Glomerular endothelial cell (primary cell): ENCODE data around the gene SMIM26. TPM values are rescaled to one million over a fixed set of nuclear protein-coding genes. Genes with fewer than 3 reads are reported as not detected.
A peak's percentile ranks its signal among the peaks of the same experiment; 100 is the strongest.

ENCODE experiments used
- DNase-seq: peaks from one replicate; pipeline ENCODE4 v3.0.0-alpha.2; 2011; ENCODE audit warnings: low read depth, low spot score; ENCODE audit errors: extremely low read depth
- total RNA-seq: library from RNA; depleted of rRNA; stranded (reverse); fragments of >200 nt; gene quantifications from 2 replicates; pipeline ENCODE4 v1.2.3, GENCODE V29; 2015

Gene SMIM26
- total RNA-seq, 1 donor from 2014 or later = 57.5 TPM

DNA sequence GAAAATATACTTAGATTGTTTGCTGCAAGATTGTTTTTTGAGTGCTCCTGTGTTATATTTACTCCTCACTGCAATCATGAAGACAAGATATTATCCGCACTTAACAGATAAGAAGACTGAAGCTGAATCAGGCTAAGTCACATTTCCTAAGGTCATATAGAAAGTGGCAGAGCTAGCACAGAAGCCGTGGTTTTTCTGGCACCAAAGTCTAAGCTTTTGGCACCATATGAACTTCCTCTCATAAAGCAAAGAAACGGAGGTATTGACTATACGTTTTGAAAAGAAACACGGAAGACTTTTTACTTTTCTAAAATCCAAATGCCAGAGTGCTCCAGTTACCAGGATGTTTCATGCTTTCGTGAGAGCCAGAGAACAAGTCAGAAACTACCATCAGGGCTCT, 11.3 kb downstream of the SMIM26 start:
- no peak for DNase-seq

DNA sequence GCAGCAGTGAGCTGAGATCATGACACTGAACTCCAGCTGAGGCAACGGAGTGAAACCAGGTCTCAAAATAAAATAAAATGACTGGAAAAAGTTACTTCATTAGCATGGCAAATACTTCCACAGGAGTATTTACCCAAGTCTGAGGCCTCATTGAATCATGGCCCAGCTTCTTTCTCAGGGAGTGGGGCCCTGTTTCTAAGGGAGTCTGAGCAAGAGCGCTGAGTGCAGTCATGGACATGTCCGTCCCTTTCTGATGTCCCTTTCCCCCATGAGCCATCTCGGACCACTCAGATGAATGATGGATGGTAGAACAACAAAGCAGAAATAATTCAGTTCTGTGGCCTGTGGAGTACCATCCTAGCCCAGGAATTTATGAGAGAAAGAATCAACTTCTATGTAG, 12.8 kb downstream of the SMIM26 start:
- DNase-seq = no peak

DNA sequence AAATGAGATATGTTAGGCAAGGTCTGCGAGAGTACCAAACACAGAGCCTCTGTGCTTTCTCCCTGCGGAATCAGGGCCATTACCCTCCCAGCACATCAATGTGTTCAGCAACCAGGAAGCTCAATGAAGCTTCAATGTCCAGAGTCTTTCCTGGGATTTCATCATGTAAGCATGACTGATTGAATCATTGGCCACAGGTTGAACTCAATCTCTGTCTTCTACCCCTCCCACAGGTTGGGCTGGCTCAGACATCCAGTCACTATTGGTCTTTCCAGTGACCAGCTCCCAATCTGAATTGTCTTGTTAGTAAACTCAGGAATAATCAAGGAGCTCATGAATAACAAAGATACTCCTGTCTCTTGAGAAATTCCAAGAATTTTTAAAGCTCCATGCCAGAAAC, 17.9 kb downstream of the SMIM26 start:
- DNase-seq = no peak

DNA sequence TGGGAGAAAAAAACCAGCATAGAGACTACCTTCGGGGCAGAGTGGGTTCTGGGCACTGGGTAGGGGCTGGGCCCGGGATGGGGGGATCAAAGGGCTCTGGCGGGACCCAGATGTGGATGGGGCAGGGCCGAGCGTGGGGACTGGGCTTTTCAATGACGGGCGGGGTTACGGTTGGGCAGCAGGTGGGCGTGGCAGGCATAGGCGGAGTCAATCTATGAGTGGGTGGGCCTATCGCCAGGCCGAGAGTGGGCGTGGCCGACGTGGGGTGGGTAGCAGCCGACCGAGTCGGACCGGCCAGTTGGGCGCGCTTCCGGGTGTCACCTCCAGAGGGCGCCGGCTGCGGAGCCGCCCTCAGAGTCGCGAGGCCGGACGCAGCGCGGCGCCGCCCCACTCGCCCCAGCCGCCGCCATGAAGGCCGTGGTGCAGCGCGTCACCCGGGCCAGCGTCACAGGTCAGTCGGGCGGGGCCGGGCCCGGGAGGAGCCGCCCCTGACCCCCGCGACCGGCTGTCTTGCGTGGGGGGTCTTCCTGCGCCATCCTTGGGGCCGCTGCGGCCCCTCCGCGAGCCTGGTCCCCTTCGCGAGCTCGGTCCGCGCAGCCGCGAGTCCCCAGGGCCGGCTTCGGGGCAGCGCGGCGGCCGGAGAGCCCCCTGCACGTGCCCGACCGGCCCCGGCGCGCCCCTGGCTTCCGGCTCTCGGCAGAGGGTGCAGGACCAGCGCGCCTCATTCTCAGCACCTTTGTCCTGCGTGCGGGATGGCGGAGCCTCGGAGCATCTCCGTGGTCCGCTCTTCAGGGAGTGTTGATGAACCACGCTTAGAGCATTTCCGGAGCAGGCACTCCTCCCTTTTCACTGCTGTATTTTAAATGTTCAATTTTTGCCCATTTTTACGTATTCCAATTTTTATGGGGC, 20.7 kb downstream of the SMIM26 start, which contains the start of gene DTD1:
Gene DTD1 (plus strand): TSS at position 390 of the 909 bp plus-strand sequence. CDS start 19 bp downstream, at position 409.
- DNase-seq = peak; percentile 10

DNA sequence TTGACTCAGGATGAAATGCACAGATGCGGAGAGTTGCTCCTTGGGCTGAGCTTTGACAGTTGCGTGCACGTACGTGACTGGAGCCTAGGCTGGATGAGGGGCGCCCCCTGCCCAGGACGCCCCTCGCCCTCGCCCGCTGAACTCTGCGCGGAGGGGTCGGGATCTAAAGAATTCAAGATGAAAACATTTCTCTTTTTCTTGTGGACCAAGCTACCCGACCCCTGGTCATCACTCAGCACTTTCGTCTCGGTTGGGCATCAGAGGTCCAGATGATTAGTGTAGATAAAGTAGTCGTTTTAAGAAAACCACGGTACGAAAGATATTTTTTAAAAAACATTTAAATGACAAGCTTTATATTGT, 21.3 kb downstream of the SMIM26 start:
- no peak for DNase-seq

DNA sequence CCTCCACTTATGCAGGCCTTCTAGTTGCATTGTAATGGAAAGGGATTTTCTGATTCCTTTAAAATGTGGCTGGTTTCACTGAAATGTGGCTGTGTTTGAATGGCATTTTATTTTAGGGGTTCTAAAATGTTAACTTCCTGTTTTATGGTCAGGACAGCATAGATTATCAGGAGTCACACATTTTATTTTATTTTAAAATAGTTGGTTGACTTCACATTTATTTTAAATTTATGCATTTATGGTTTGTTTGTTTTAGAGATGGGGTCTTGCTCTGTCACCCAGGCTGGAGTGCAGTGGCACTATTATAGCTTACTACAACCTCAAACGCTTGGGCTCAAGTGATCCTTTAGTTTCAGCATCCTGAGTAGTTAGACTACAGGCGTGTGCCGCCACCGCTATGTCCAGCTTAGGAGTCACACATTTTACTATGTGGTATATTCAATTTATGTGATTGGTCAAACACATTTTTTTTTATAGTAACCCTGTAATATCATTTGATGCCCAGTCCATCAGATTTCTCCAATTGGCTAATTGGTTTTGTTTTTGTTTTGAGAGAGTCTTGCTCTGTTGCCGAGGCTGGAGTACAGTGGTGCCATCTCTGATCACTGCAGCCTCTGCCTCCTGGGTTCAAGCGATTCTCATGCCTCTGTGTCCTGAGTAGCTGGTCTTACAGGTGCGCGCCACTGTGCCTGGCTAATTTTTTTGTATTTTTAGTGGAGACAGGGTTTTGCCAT, 22.9 kb downstream of the SMIM26 start:
- DNase-seq = no peak

DNA sequence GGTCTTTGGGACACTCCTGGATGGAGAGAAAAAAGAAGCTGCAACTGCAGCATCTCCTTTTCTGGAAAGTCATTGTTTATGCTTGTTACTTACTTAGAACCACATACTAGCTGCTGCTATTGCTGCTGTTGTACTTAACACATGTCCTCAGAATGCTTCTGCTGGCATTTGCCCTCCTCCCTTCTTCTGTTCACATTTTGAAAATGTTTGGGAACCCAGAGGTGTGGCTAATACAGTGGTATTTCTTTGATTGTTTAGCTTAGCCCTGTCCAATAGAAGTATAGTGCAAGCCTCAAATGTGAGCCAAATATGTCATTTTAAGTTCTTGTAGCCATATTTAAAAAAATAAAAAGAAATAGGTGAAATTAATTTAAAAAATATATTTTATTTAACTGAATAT, 29.0 kb downstream of the SMIM26 start:
- no peak for DNase-seq

DNA sequence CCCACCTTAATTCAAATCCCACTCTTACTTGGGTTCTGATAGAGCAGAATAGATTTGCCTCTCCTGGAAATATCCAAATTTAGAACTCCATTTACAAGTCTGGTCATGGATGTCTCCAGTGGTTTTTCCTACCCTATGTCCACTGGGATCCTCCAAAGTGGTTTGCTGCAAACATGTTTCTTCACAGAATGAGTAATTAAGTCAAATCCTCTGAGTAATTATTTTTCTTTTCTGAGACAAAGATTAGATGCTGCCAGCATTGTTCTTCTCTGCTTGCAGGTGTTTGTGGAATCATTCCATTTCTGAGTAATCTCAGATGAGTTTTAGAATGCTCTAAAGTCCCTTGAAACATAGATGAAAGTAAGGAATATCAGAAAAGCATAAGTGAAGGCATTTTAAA, 42.5 kb downstream of the SMIM26 start:
- no peak for DNase-seq

DNA sequence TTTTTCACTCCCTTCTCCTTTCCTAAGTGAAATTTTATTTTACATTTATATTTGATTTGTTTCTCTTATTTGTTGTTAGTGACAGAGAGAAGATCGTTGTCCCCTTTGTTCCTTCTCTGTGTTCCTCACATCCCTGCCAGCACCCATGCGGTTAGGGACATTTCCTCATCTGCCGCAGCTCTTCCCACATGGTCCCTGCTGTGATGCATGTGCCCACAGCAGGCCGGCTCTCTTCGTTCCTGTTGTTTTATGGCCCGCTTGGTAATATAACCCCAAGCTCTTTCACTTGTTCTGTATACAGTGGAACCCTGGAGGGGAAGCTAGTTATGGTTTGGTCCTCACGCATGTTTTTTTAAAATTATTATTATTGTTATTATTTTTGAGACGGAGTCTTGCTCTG, 44.3 kb downstream of the SMIM26 start:
- DNase-seq = no peak

DNA sequence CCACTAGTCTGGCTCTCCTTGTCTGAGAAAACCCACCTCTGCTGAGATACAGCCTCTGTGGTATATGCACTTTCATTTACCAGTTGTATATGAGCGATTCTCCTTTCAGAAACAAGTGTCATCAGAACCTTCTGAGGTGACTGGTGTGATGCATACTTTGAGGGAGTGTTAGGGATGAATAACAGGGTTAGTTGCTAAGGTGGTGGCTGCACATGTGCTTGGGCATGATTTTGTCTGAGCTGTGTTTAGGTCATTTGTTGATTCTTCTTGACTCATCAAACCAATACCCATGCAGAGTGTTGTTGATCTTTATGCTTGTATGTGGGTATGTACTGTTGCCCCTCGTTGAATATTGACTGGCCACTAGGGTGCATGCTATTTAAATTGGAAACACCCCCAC, 46.3 kb downstream of the SMIM26 start:
- no peak for DNase-seq

DNA sequence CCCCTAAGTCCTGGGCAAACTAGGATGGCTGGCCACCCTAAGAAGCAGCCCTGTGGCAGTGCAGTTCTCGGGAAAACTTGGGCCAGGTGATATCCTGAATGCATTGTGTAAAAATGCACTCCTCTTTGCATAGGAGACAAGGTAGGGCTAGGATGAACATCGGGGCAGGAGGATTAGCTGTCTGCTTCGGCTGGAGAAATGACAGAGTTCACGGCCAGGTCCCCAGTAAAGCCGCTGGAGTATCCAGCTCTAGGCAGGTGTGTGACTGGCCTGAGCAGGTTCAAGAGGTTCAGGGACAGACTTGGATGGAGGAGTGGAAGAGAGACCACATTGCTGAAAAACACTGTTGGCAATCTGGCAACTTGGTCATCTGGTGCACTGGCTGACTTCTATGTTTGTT, 47.0 kb downstream of the SMIM26 start:
- DNase-seq = no peak

DNA sequence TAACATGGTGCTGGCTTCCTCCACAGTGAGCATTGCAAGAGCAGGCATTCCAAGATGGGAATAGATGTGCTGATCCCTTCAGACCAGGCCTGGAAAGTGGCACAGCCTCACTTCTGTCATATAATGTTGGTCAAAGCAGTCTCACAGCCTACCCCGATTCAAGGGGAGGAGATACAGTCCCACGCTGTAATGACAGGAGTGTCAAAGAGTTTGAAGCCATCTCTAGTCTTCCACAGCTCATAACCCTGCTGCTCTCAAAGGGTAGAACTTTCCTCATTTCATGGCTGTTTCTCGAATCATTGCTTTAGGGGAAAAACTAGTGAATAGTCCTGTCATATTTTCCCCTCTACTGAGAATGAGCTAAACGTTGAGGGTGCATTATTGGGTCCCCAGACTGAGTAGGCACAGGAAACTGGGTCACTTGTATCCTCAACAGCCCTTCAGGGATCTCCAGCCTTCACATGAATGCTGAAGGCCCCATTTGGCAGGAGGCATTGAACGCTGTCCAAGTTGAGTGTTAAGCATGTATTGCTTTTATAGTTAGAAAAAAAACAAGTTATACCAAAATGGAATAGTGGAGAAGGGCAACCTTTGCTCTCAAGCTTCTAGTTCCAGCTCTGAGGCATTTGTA, 47.9 kb downstream of the SMIM26 start:
- DNase-seq = no peak

Other genes with a start within 250 kb of the SMIM26 start
- gene DZANK1, start 100.4 kb upstream of the SMIM26 start, total RNA-seq = 0.97 and 2.3 TPM in 2 replicates
- 5.4 and 8.6 TPM in 2 replicates for gene POLR3F, start 100.0 kb upstream of the SMIM26 start, total RNA-seq
- gene RBBP9, start 70.2 kb upstream of the SMIM26 start, total RNA-seq = 12.0 and 20.0 TPM in 2 replicates
- 31.3 and 41.4 TPM in 2 replicates for gene SEC23B, start 59.5 kb upstream of the SMIM26 start, total RNA-seq
- 56.5 and 57.5 TPM in 2 replicates for gene DTD1, start 20.6 kb downstream of the SMIM26 start, total RNA-seq
- gene SCP2D1, start 246.4 kb downstream of the SMIM26 start, total RNA-seq = not detected in 2 replicates